MM.1S (cell line): Measurements from ENCODE around the gene VAT1.

ENCODE experiments used
- CTCF ChIP-seq: fragments of 300-600 bp; sonication (generic); IDR thresholded peaks from 2 replicates; pipeline ENCODE4 v1.5.1; 2016; ENCODE audit warnings: antibody characterized with exemption, low read length, mixed read lengths
- EZH2 ChIP-seq: fragments of 300-600 bp; sonication (generic); optimal IDR thresholded peaks from 2 replicates; pipeline ENCODE3; 2017; ENCODE audit warnings: low read depth, mild to moderate bottlenecking, antibody characterized with exemption, low read length, mixed read lengths

- TF ChIP-seq CTCF (no peak), EZH2 (no peak)
Measured at GRCh38 chr17:43043307-43043706, 21.1 kb upstream of the VAT1 start.
